H9 (cell line): ENCODE results near the gene ARPIN. TPM values are rescaled to one million over a fixed set of nuclear protein-coding genes. Genes with fewer than 3 reads are reported as not detected.

ENCODE experiments used
- DNase-seq: peaks from one replicate; pipeline ENCODE4 v3.0.0-alpha.2; 2017
- H2AFZ ChIP-seq: one replicate; pipeline ENCODE4 v1.6.1; 2013; ENCODE audit warnings: mild to moderate bottlenecking, low read length, control low read depth, moderate library complexity
- H2AK5ac ChIP-seq: 2 replicates; pipeline ENCODE4 v1.6.1; 2013; ENCODE audit warnings: low read length, control low read depth, mixed read lengths; ENCODE audit not compliant: insufficient read length
- H2BK120ac ChIP-seq: one replicate; pipeline ENCODE4 v1.6.1; 2013; ENCODE audit warnings: low read depth, mild to moderate bottlenecking, low read length, control low read depth, inconsistent platforms; ENCODE audit not compliant: poor library complexity, severe bottlenecking
- H2BK12ac ChIP-seq: 2 replicates; pipeline ENCODE4 v1.6.1; 2013; ENCODE audit warnings: low read length, control low read depth, mixed read lengths, low read depth; ENCODE audit not compliant: insufficient read length
- H2BK15ac ChIP-seq: 2 replicates; pipeline ENCODE4 v1.6.1; 2013; ENCODE audit warnings: low read depth, low read length, control low read depth
- H2BK20ac ChIP-seq: one replicate; pipeline ENCODE4 v1.6.1; 2013; ENCODE audit warnings: low read depth, mild to moderate bottlenecking, low read length, control low read depth, inconsistent platforms; ENCODE audit not compliant: poor library complexity, severe bottlenecking
- H2BK5ac ChIP-seq: 2 replicates; pipeline ENCODE4 v1.6.1; 2013; ENCODE audit warnings: low read length, control low read depth, mixed read lengths; ENCODE audit not compliant: insufficient read length
- H3K14ac ChIP-seq: 2 replicates; pipeline ENCODE4 v1.6.1; 2013; ENCODE audit warnings: low read length, control low read depth; ENCODE audit not compliant: insufficient read depth
- H3K18ac ChIP-seq: 2 replicates; pipeline ENCODE4 v1.6.1; 2013; ENCODE audit warnings: low read depth, mild to moderate bottlenecking, mixed read lengths, low read length, control low read depth; ENCODE audit not compliant: insufficient read length
- H3K23ac ChIP-seq: 2 replicates; pipeline ENCODE4 v1.6.1; 2013; ENCODE audit warnings: low read length, control low read depth, mixed read lengths, low read depth; ENCODE audit not compliant: insufficient read length
- H3K23me2 ChIP-seq: 2 replicates; pipeline ENCODE4 v1.6.1; 2013; ENCODE audit warnings: low read depth, mild to moderate bottlenecking, mixed read lengths, low read length, control low read depth; ENCODE audit not compliant: insufficient read length, poor library complexity, severe bottlenecking
- H3K27ac ChIP-seq: 2 replicates; pipeline ENCODE4 v1.5.1; 2013; ENCODE audit warnings: low read length, control low read depth, mixed read lengths, low read depth; ENCODE audit not compliant: insufficient read length
- H3K27me3 ChIP-seq: 2 replicates; pipeline ENCODE4 v1.6.1; 2013; ENCODE audit warnings: low read length, control low read depth, inconsistent platforms; ENCODE audit not compliant: insufficient read depth
- H3K4ac ChIP-seq: 2 replicates; pipeline ENCODE4 v1.6.1; 2013; ENCODE audit warnings: low read depth, mild to moderate bottlenecking, control low read depth, inconsistent platforms, low read length, moderate library complexity
- H3K4me1 ChIP-seq: 2 replicates; pipeline ENCODE4 v1.6.1; 2013; ENCODE audit warnings: low read length, control low read depth, inconsistent platforms; ENCODE audit not compliant: insufficient read depth
- H3K4me2 ChIP-seq: 2 replicates; pipeline ENCODE4 v1.6.1; 2013; ENCODE audit warnings: low read length, control low read depth, mixed read lengths; ENCODE audit not compliant: insufficient read length, insufficient read depth
- H3K56ac ChIP-seq: 2 replicates; pipeline ENCODE4 v1.6.1; 2013; ENCODE audit warnings: low read depth, mild to moderate bottlenecking, mixed read lengths, low read length, control low read depth; ENCODE audit not compliant: insufficient read length
- H3K79me1 ChIP-seq: 2 replicates; pipeline ENCODE4 v1.6.1; 2013; ENCODE audit warnings: low read depth, mild to moderate bottlenecking, moderate library complexity, low read length, control low read depth, inconsistent platforms; ENCODE audit not compliant: insufficient read depth, poor library complexity, severe bottlenecking
- H3K79me2 ChIP-seq: 2 replicates; pipeline ENCODE4 v1.6.1; 2013; ENCODE audit warnings: low read length, control low read depth, inconsistent platforms; ENCODE audit not compliant: insufficient read depth
- H3K9ac ChIP-seq: 2 replicates; pipeline ENCODE4 v1.6.1; 2013; ENCODE audit warnings: low read length, control low read depth, mixed read lengths; ENCODE audit not compliant: insufficient read length; ENCODE audit errors: extremely low read depth
- H3K9me3 ChIP-seq: one replicate; pipeline ENCODE4 v1.6.1; 2013; ENCODE audit warnings: low read depth, low read length, inconsistent platforms; ENCODE audit not compliant: control insufficient read depth
- H3T11ph ChIP-seq: one replicate; pipeline ENCODE4 v1.6.1; 2013; ENCODE audit warnings: mild to moderate bottlenecking, low read length, control low read depth, inconsistent platforms
- H4K20me1 ChIP-seq: one replicate; pipeline ENCODE4 v1.6.1; 2013; ENCODE audit not compliant: control insufficient read depth, insufficient read length, insufficient read depth
- H4K5ac ChIP-seq: 2 replicates; pipeline ENCODE4 v1.6.1; 2013; ENCODE audit warnings: low read depth, mild to moderate bottlenecking, mixed read lengths, low read length, control low read depth; ENCODE audit not compliant: insufficient read length
- H4K8ac ChIP-seq: replicated peaks from 2 replicates; pipeline ENCODE4 v1.6.1; 2013; ENCODE audit warnings: low read length, control low read depth, mixed read lengths, low read depth; ENCODE audit not compliant: insufficient read length
- H4K91ac ChIP-seq: 2 replicates; pipeline ENCODE4 v1.6.1; 2013; ENCODE audit warnings: low read depth, mild to moderate bottlenecking, moderate library complexity, mixed read lengths, low read length, control low read depth; ENCODE audit not compliant: insufficient read length
- H3K27ac Mint-ChIP-seq, 3 experiments: 2 replicates in 2 of 3; 3 replicates in 1 of 3; pipeline ENCODE4 v1.8.0; 2020 to 2021; ENCODE audit warnings: mixed read lengths in 3 of 3, mild to moderate bottlenecking in 1 of 3, moderate library complexity in 1 of 3
- H3K27me3 Mint-ChIP-seq: 2 replicates; pipeline ENCODE4 v1.8.0; 2021; ENCODE audit warnings: low read depth, mild to moderate bottlenecking, moderate library complexity, mixed read lengths
- H3K36me3 Mint-ChIP-seq, 3 experiments: 2 replicates in 2 of 3; 3 replicates in 1 of 3; pipeline ENCODE4 v1.8.0; 2020 to 2021; ENCODE audit warnings: low read depth in 3 of 3, mixed read lengths in 3 of 3; ENCODE audit not compliant: insufficient read depth in 1 of 3
- H3K4me1 Mint-ChIP-seq, 2 experiments: 2 replicates each; pipeline ENCODE4 v1.8.0; 2020; ENCODE audit warnings: mixed read lengths in 2 of 2
- H3K4me3 Mint-ChIP-seq, 2 experiments: 2 replicates in 1 of 2; 3 replicates in 1 of 2; pipeline ENCODE4 v1.8.0; 2020 to 2021; ENCODE audit warnings: mild to moderate bottlenecking in 2 of 2, mixed read lengths in 2 of 2, moderate library complexity in 1 of 2
- H3K9me3 Mint-ChIP-seq, 2 experiments: 2 replicates in 1 of 2; 3 replicates in 1 of 2; pipeline ENCODE4 v1.8.0; 2020; ENCODE audit warnings: mild to moderate bottlenecking in 2 of 2, mixed read lengths in 2 of 2, moderate library complexity in 1 of 2
- WGBS: extraction: QIAGEN DNeasy Blood & Tissue Kit; methylation state at CpG from one replicate; pipeline ENCODE4 v1.1.7; 2013; ENCODE audit warnings: missing lambda C conversion rate, low lambda C conversion rate, mixed read lengths; ENCODE audit not compliant: insufficient read length; ENCODE audit errors: extremely low coverage; 5-methylcytosine and 5-hydroxymethylcytosine counted together
- total RNA-seq: library from RNA; stranded (reverse); gene quantifications from 2 replicates; pipeline ENCODE4 v1.2.1, GENCODE V29; 2021
- TF ChIP-seq, protein P1 (sequence below): fragments of 200-600 bp; sonication (generic); conservative IDR thresholded peaks from 3 replicates; pipeline ENCODE4 v1.8.0; 2021; ENCODE audit warnings: antibody characterized with exemption, mild to moderate bottlenecking

Gene ARPIN
- total RNA-seq, 1 experiment from 2014 or later, result 6.4 TPM

GRCh38 chr15:89928421-89928820, 15.7 kb upstream of the ARPIN start:
- no peak overlapping the region for H4K8ac ChIP-seq
- no peak overlapping the region for H3K56ac ChIP-seq
- no peak overlapping the region for H2BK12ac ChIP-seq
- H3K23me2 ChIP-seq, result no peaks in the 10 kb centered on the region
- H4K91ac ChIP-seq, result no peak overlapping the region
- no peaks in the 10 kb centered on the region for H3K4me1 ChIP-seq
- Mint-ChIP-seq H3K4me1 (no peaks in the 10 kb centered on the region), H3K4me3 (no peak overlapping the region), H3K27me3 (peaks cover 2% of the 10 kb centered on the region; the same call in 1 of the 2 replicates), H3K36me3 (no peaks in the 10 kb centered on the region), H3K27ac (no peak overlapping the region; a peak in 1 of 7 replicates), H3K9me3 (no peaks in the 10 kb centered on the region)
- no peaks in the 10 kb centered on the region for H3K9me3 ChIP-seq
- no peak overlapping the region for H2AFZ ChIP-seq
- H2BK15ac ChIP-seq, result no peak overlapping the region
- no CpG with 5 or more reads among the region's 4 CpGs for WGBS
- H3K27ac ChIP-seq, result no peak overlapping the region
- H4K5ac ChIP-seq, result no peak overlapping the region
- no peak overlapping the region for H2BK20ac ChIP-seq
- no peak overlapping the region for H3K18ac ChIP-seq
- H2AK5ac ChIP-seq, result no peak overlapping the region
- no peak overlapping the region for H2BK5ac ChIP-seq
- H2BK120ac ChIP-seq, result no peak overlapping the region
- no peak overlapping the region for H3K4me2 ChIP-seq
- no peaks in the 10 kb centered on the region for H3K79me2 ChIP-seq
- TF ChIP-seq, protein P1, sequence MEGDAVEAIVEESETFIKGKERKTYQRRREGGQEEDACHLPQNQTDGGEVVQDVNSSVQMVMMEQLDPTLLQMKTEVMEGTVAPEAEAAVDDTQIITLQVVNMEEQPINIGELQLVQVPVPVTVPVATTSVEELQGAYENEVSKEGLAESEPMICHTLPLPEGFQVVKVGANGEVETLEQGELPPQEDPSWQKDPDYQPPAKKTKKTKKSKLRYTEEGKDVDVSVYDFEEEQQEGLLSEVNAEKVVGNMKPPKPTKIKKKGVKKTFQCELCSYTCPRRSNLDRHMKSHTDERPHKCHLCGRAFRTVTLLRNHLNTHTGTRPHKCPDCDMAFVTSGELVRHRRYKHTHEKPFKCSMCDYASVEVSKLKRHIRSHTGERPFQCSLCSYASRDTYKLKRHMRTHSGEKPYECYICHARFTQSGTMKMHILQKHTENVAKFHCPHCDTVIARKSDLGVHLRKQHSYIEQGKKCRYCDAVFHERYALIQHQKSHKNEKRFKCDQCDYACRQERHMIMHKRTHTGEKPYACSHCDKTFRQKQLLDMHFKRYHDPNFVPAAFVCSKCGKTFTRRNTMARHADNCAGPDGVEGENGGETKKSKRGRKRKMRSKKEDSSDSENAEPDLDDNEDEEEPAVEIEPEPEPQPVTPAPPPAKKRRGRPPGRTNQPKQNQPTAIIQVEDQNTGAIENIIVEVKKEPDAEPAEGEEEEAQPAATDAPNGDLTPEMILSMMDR, result no peak
- H3K79me1 ChIP-seq, result no peaks in the 10 kb centered on the region
- H3K9ac ChIP-seq, result no peak overlapping the region
- no peak overlapping the region for H3K23ac ChIP-seq
- no peak overlapping the region for H3K14ac ChIP-seq
- DNase-seq, result no peak
- no peaks in the 10 kb centered on the region for H3K27me3 ChIP-seq
- no peaks in the 10 kb centered on the region for H4K20me1 ChIP-seq
- no peak overlapping the region for H3T11ph ChIP-seq
- no peak overlapping the region for H3K4ac ChIP-seq
